B cell (primary cell): ENCODE measurements around the gene TTC39C.

Experiments
- CTCF ChIP-seq: fragments of 200-600 bp; IDR thresholded peaks from one replicate; pipeline ENCODE4 v1.8.0; 2022; ENCODE audit warnings: antibody characterized with exemption, mild to moderate bottlenecking
- EZH2 ChIP-seq: IDR thresholded peaks from 2 replicates; pipeline ENCODE4 v1.6.1; 2012; ENCODE audit warnings: borderline replicate concordance, low read depth, mild to moderate bottlenecking, moderate library complexity, low read length; ENCODE audit not compliant: insufficient read depth, poor library complexity, severe bottlenecking

DNA sequence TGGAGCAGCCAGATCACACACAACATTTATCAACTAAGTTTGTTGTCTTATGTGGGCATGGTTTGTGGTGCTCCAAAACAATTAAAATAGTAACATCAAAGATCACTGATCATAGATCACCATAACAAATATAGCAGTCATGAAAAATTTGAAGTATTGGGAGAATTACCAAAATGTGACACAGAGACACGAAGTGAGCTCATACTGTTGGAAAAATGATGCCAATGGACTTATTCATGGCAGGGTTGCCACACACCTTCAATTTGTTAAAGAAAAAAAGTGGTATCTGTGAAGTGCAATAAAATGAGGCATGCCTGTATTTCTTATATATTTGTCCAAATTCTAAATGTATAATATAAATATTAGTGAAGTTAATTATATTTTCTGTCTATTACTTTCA is 81.4 kb downstream of the TTC39C start:
- TF ChIP-seq EZH2 (no peak), CTCF (no peak)
